Progenitor cell of endocrine pancreas (in vitro differentiated cells): ENCODE results near the gene MAP2K6. TPM values are rescaled to one million over a fixed set of nuclear protein-coding genes. Genes with fewer than 3 reads are reported as not detected.
"Not testable (repeated sequence)": the region's sequence is repeated elsewhere in the genome, so short reads cannot be mapped to it uniquely, and the experiment has no call there.

Experiments used
- DNase-seq: peaks from one replicate; pipeline ENCODE4 v3.0.0; 2021; ENCODE audit warnings: low spot score; ENCODE audit not compliant: unreplicated experiment
- H3K27ac Mint-ChIP-seq: 2 replicates; pipeline ENCODE4 v1.8.0; 2021; ENCODE audit warnings: mild to moderate bottlenecking, moderate library complexity, mixed read lengths
- H3K27me3 Mint-ChIP-seq: 2 replicates; pipeline ENCODE4 v1.8.0; 2021; ENCODE audit warnings: mixed read lengths
- H3K36me3 Mint-ChIP-seq: 2 replicates; pipeline ENCODE4 v1.8.0; 2022; ENCODE audit warnings: mixed read lengths; ENCODE audit not compliant: insufficient read depth
- H3K4me1 Mint-ChIP-seq: 2 replicates; pipeline ENCODE4 v1.8.0; 2021; ENCODE audit warnings: low read depth, mixed read lengths
- H3K4me3 Mint-ChIP-seq: 2 replicates; pipeline ENCODE4 v1.8.0; 2021; ENCODE audit warnings: low read depth, mild to moderate bottlenecking, moderate library complexity, mixed read lengths
- H3K9me3 Mint-ChIP-seq: 2 replicates; pipeline ENCODE4 v1.8.0; 2021; ENCODE audit warnings: low read depth, mixed read lengths
- CTCF ChIP-seq: fragments of 200-600 bp; sonication (generic); IDR thresholded peaks from one replicate; pipeline ENCODE4 v1.5.0; 2021; ENCODE audit warnings: antibody characterized with exemption, mild to moderate bottlenecking; ENCODE audit not compliant: unreplicated experiment
- total RNA-seq: library from RNA; stranded (reverse); gene quantifications from 2 replicates; pipeline ENCODE4 v1.2.1, GENCODE V29; 2021

MAP2K6 gene
- total RNA-seq, 1 donor from 2014 or later = 44.7 TPM

GRCh38 chr17:69471406-69471805, 56.9 kb downstream of the MAP2K6 start:
- no peaks in the 10 kb centered on the region for H3K27me3 Mint-ChIP-seq
- H3K36me3 Mint-ChIP-seq = peaks cover 1% of the 10 kb centered on the region
- TF ChIP-seq CTCF = no peak
- no peak for DNase-seq
- no peak overlapping the region for H3K27ac Mint-ChIP-seq
- peaks cover 2% of the 10 kb centered on the region for H3K9me3 Mint-ChIP-seq
- peaks cover 25% of the 10 kb centered on the region for H3K4me1 Mint-ChIP-seq
- no peak overlapping the region for H3K4me3 Mint-ChIP-seq

GRCh38 chr17:69473841-69474831, 59.6 kb downstream of the MAP2K6 start:
- peaks cover under 1% of the 10 kb centered on the region for H3K9me3 Mint-ChIP-seq
- H3K27ac Mint-ChIP-seq = peak overlapping the region; percentile 29
- DNase-seq = no peak
- H3K4me1 Mint-ChIP-seq = peaks cover 20% of the 10 kb centered on the region
- H3K27me3 Mint-ChIP-seq = no peaks in the 10 kb centered on the region
- no peak overlapping the region for H3K4me3 Mint-ChIP-seq
- peaks cover 3% of the 10 kb centered on the region for H3K36me3 Mint-ChIP-seq
- no peak for TF ChIP-seq CTCF

GRCh38 chr17:69477204-69477902, 62.9 kb downstream of the MAP2K6 start:
- H3K27me3 Mint-ChIP-seq = no peaks in the 10 kb centered on the region
- H3K9me3 Mint-ChIP-seq = no peaks in the 10 kb centered on the region
- peak overlapping the region; percentile 12 for H3K27ac Mint-ChIP-seq
- peaks cover 3% of the 10 kb centered on the region for H3K36me3 Mint-ChIP-seq
- no peak for TF ChIP-seq CTCF
- DNase-seq = no peak
- no peak overlapping the region for H3K4me3 Mint-ChIP-seq
- peaks cover 20% of the 10 kb centered on the region for H3K4me1 Mint-ChIP-seq

GRCh38 chr17:69477903-69478266, 63.4 kb downstream of the MAP2K6 start:
- TF ChIP-seq CTCF = no peak
- no peak overlapping the region for H3K4me3 Mint-ChIP-seq
- no peaks in the 10 kb centered on the region for H3K27me3 Mint-ChIP-seq
- peaks cover 20% of the 10 kb centered on the region for H3K4me1 Mint-ChIP-seq
- H3K27ac Mint-ChIP-seq = peak overlapping the region; percentile 6
- H3K36me3 Mint-ChIP-seq = peaks cover 3% of the 10 kb centered on the region
- DNase-seq = no peak
- no peaks in the 10 kb centered on the region for H3K9me3 Mint-ChIP-seq

- H3K36me3 Mint-ChIP-seq = peaks cover 3% of the 10 kb centered on the region
- TF ChIP-seq CTCF = no peak
- H3K27me3 Mint-ChIP-seq = no peaks in the 10 kb centered on the region
- no peaks in the 10 kb centered on the region for H3K9me3 Mint-ChIP-seq
- no peak for DNase-seq
- no peak overlapping the region for H3K27ac Mint-ChIP-seq
- peaks cover 19% of the 10 kb centered on the region for H3K4me1 Mint-ChIP-seq
- H3K4me3 Mint-ChIP-seq = no peak overlapping the region
Measured at GRCh38 chr17:69478916-69479315, 64.4 kb downstream of the MAP2K6 start.

- H3K4me3 Mint-ChIP-seq, H3K27me3 Mint-ChIP-seq, H3K36me3 Mint-ChIP-seq, DNase-seq, H3K27ac Mint-ChIP-seq, H3K9me3 Mint-ChIP-seq: not testable (repeated sequence)
- H3K4me1 Mint-ChIP-seq = peaks cover 12% of the 10 kb centered on the region
Measured at GRCh38 chr17:69479756-69480155, 65.3 kb downstream of the MAP2K6 start.
